Inflammatory macrophage treated with lipopolysaccharide for 1 hour (primary cell): ENCODE data around the gene PKLR.
A peak's percentile ranks its signal among the peaks of the same experiment; 100 is the strongest.
"Not testable (repeated sequence)": the region's sequence is repeated elsewhere in the genome, so short reads cannot be mapped to it uniquely, and the experiment has no call there.

Source experiments
- DNase-seq, 2 donors: peaks; one replicate each; pipeline ENCODE4 v3.0.0-alpha.2; 2020 to 2022

The PKLR gene

DNA sequence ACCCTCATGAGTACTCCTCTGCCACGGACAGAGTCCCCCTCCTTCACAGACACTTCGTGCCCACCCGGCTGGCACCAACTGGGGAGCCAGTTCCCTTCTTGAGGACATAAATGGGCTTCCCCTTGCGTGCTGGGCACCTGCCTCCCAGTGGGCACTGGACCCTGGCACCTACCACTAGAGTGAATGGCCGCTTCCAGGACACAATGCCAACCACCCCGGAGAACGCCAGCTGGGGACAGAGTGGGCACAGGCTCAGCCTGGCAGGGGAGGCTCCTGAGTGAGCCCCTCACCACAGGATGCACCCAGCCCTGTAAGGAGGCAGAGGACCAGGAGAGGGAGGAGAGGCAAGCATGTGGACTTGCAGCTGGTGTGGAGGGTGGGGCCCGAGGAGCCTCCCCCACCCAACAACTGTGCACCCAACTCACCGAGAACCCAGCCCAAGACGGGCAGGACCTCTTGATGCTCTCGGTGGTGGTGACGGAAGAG lies 47.0 kb downstream of the PKLR start:
- no peak for DNase-seq

DNA sequence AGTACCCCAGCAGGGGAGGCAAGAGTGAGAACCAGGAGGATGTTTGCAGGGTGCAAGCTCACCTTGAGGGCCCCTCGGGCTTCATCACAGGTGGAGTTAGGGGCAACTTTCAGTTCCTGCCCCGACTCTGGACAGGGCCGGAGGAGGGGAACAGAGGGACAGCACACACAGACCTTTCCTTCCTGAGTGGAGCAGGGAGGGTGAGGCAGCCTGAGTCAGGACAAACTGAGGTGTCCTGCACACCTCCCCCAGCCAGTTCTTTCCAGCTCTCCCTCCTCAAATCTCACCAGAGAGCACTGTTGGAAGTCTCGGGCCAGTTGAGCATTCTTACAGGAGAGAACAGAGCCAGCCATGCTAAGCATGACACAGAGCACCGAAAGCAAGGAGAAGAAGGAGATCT lies 47.4 kb downstream of the PKLR start:
- DNase-seq = no peak

DNA sequence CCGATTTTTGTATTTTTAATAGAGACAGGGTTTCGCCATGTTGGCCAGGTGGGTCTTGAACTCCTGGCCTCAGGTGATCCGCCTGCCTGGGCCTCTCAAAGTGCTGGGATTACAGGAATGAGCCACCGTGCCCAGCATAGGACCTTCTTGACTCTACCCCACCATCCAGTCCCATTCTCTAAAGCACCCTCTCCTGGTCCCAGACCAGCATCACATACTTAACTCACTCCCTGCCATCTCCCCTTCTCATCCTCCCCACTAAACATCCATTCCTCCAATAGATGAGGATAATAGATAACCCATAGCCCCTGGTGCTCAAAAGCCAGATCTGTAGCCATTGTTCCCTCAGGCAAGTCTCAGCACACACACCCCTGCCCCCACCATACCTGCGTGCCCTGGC lies 48.0 kb downstream of the PKLR start:
- no peak for DNase-seq

DNA sequence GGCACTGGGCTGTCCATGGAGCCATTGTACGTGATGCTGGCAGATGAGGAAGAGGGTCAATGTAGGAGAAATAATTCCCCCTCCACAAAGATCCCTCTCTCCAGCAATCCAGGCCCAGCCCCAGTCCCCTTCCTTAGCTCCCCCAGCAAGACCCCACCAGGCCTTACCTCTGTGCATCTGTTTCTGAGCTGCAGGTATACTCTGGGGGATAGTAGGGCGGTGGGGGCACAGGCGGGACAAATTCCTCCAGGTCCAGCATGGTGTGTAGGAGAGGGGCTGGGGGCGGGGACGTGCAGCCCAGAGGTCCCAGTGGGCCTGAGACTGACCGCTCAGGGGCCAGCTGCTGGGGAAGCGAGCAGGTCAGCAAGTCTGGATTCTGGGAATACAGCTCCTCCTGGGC lies 49.7 kb downstream of the PKLR start:
- no peak for DNase-seq

DNA sequence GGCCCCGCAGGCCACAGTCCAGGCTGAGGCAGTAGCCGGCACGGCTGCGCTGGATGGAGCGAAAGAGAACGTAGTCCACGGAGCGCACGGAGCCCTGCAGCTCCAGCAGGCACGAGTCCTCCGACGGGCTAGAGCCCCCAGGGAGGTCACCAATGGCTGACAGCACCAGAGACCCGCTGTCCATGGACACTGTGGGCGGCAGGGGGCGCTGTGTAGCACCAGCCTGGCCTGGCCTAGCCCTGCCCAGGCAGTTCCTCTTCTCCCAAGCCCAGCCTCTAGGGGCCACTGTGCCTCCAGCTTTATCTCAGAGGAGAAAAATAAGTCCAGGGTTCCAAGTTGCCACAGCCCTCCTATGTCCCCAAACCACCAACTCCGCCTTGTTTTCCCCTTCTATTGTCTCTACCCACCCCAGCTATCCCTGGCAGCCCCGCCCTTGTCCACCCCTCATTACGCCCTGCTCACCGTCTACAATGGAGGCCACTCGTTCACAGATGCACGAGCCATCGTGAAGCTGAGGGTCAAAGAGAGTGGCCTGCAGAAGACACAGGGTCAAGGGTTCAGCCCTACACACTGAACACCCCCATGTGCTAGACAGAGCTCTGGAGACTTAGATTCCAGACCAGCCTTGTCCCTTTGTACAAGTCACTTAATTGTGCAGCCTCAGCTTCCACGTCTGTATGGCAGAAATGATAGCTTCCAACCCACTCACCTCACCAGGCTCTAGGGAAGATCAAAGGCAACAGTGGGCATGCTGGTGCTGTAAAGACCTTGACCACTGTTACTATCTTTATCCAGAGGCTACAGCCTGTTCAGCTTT lies 50.4 kb downstream of the PKLR start:
- peak; percentile 81 to 98 for DNase-seq

DNA sequence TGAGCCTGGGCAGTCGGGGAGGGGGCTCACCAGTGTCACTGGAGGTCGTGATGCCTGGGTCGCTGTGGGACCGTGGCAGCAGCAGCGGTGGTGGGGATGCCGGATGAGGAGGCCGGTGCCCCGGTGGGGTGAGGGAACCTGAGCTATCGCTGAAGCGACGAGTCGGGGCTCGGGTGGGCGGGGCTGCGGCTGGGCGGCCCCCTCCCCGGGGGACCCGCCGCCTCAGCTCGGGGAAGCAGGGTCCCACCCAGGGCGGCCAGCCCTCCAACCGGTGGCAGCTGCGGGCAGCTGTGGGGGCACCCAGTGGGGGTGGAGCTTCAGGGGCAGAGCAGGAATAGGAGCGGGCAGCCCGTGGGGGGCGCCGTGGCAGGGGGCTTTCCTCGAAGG lies 51.0 kb downstream of the PKLR start:
- no peak for DNase-seq

DNA sequence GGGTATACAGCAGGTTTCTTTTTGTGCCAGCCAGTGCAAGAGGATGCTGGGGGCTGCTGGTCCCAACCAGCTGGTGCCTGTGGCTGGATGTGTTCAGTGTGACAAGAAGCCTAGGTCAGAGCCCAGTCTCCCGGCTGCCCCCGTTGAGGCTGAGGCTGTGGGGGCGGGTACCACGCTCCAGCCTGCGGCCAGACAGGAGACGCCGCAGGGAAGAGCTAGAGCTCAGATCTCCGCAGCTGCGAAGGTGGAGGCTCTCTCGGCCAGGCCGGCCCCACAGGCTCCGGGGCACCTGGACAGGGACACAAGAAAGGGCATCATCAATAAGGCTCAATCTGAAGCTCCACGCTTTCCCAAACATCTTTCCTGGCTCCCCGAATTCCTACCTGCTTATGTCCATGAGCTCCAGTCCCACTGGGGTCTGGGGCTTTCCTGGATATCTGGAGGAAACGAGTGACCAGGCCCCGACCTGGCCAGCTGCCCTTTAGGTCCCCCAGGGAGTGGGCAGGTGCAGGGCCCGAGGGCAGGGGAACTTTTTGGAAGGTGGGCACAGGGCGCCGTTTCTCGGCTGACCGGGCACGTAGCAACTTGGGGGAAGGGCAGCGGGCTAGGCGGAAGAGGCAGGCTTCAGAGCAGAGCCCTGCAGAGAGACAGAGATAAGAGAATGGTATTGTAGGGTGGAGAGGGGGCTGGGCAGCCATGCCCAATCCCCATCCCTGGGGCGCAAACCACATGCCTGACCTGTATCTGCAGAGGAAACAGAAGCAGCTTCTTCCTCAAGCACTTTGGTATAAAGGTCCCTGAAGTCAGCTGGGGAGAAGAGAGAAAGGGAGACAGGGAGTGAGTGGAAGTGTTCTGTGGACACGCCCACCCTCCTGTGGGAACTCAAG lies 53.3 kb downstream of the PKLR start:
- DNase-seq = no peak

DNA sequence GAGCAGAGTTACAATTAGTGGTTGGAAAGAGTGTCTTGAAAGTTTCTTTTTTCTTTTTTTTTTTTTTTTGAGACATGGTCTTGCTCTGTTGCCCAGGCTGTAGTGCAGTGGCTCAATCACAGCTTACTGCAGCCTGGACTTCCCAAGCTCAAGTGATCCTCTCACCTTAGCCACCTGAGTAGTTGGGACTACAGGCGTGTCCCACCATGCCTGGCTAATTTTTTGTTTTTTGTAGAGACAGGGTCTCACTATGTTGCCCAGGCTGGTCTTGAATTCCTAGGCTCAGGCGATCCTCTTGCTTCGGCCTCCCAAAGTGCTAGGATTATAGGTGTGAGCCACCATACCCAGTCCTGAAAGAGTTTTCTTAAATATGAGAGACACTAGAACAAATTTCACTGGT lies 54.4 kb downstream of the PKLR start:
- DNase-seq = not testable (repeated sequence)

DNA sequence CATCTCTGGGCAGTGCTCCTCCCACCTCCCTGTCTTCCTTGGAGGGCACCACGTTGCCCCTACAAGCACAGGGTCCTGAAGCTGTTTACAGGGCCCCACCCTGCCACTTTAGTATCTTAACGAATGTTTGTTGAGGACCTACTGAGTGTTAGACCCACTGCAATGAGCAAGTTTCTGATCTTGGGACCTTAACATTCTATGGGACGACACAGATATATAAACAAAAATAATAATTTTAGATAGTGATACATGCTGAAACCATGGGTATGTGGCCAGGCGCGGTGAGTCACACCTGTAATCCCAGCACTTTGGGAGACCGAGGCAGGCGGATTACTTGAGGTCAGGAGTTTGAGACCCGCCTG lies 56.1 kb downstream of the PKLR start:
- DNase-seq = no peak

DNA sequence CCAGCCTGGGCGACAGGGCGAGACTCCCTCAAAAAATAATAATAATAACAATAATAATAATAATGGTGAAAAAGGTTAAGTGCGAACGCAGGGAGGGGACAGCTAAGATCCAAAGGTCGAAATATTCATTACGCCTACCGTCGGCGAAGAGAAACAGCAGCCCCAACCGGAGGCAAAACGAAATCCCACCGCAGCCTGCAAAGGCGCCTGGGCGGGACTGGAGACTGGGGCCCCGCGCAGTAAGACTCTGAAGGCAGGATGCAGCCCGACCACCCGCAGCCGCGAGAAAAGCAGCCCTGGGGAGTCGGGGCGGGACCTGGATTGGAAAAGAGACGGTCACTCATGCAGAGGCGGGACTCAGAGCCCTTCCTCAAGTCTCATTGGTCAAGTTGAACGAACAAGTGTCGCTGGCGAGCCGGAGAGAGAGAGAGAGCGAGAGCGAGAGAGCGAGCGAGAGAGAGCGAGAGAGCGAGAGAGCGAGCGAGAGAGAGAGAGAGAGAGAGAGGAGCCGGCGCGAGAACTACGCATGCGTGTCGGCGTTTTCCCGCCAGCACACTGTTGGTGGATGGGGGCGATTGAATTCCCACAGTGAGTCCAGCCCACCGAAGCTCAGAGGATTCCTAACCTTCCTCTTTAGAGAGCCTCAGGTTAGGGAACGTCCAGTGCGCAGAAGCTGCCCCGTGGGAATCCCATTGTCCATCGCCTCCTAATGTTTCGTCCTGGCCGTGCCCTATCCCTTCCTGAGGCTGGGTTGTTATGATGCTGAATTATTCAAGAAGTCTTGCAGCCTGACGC lies 56.7 kb downstream of the PKLR start:
- peak; percentile 95 for DNase-seq

DNA sequence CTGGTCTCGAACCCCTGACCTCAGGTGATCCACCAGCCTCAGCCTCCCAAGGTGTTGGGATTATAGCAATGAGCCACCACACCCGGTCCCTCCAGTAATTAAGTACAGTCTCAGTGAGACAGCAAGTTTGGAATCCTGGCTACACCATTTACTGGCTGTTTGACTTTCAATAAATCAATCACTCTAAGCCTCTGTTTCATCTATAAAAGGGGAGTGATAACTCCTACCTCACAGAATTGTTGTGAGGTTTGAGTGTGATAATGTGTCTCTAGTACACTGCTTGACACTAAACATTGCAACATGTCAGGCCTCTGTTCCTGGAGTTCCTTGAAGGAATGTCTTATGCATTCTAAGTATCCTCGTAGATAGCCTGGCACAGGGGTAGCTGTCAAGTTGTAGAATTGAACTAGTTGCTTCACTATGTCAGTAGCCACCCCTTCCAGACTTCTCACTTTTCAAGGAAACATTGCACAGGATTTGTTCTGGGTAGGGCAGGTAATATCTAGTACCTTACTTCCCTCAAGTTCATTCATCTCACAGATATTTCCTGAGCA lies 58.4 kb downstream of the PKLR start:
- DNase-seq = no peak

DNA sequence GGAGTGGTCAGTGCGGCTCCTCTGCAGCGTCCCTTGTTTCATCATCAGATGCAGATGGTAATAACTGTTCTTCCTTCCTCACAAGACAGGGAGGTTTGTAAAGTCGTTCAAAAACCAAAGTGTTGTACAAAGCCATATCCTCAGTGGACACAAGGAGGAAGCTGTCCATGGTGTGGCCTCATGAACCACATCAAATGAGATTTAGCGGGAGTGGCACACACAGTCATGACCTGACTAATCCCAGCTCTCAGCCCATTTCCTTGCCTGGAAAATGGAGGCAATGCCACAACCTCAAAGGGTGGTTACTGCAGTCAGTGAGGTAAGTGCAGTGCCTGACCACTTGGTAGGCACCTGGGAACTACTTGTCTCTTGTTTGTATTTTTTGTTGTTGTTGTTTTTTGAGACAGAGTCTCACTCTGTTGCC lies 59.4 kb downstream of the PKLR start:
- DNase-seq = peak; percentile 82 to 86

DNA sequence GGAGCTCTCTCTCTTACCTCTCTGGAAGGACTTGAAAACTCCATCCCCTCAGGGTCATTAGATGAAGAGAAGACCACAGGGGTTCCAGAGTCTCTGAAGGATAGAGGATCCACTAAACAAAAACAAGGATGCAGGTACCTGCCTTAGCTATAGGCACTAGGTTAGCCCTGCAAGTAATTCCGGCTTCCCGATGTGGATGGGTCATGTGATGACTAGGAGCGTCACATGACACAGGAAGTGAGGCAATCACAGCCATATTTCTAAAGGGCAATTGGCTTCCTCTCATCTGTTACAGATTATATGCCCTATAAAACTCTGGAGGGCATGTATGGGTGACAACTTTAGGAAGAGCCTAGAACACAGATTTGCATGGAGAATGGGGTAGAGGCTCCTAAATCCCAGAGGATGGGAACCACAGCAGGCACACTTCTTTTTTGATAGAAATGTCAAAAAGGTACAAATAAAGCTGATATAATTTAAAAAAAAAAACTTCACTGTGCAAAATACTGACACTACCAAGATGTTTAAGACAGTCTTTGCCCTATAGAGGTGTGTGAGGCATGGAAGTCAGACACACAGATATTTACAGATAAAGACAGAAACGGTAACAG lies 60.1 kb downstream of the PKLR start:
- DNase-seq = peak; percentile 81 to 92
